ENCODE data around the gene LANCL2.

DNA sequence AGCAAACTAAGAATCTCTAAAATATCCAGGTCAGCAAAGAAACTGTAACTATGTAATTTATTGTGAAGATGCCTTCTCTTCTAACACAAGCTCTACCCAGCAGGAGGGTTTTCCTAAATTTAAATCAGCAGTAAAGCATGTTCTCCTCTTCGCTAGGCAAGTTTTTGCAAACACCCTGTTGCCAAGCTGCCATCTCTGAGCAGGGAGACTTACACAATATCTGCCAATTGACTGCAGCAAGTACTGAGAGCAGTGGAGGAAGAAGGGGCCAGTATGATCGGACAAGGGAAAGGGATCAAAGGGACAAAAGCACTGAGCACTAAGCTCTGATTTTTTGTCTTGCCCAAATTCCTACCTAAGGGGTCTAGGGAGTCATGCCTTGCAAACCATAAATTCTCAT, 16.0 kb upstream of the LANCL2 start:
- TF ChIP-seq POLR2A (IDR thresholded peaks at IDR 0.05) (no peak), POLR2AphosphoS5 (IDR thresholded peaks at IDR 0.05) (no peak), EP300 (IDR thresholded peaks at IDR 0.05) (no peak)
- TF ChIP-seq, protein P1, sequence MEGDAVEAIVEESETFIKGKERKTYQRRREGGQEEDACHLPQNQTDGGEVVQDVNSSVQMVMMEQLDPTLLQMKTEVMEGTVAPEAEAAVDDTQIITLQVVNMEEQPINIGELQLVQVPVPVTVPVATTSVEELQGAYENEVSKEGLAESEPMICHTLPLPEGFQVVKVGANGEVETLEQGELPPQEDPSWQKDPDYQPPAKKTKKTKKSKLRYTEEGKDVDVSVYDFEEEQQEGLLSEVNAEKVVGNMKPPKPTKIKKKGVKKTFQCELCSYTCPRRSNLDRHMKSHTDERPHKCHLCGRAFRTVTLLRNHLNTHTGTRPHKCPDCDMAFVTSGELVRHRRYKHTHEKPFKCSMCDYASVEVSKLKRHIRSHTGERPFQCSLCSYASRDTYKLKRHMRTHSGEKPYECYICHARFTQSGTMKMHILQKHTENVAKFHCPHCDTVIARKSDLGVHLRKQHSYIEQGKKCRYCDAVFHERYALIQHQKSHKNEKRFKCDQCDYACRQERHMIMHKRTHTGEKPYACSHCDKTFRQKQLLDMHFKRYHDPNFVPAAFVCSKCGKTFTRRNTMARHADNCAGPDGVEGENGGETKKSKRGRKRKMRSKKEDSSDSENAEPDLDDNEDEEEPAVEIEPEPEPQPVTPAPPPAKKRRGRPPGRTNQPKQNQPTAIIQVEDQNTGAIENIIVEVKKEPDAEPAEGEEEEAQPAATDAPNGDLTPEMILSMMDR (IDR thresholded peaks at IDR 0.05) = no peak
